Endothelial cell of umbilical vein (primary cell): ENCODE results near the gene AQP9. TPM values are rescaled to one million over a fixed set of nuclear protein-coding genes. Genes with fewer than 3 reads are reported as not detected.

Source experiments
- BruUV-seq: library from RNA; stranded (reverse); fragments of 400-500 nt; replicated peaks from 2 replicates; lab custom pipeline; 2021; lab: Mats Ljungman, UMichigan
- CTCF ChIA-PET: fragments of 300-600, 350-600 bp; sonication (Branson Sonifier 250); formaldehyde crosslinking; loops from one replicate; lab custom pipeline; 2021; ENCODE audit warnings: antibody characterized with exemption, inconsistent platforms; lab: Charles Lee
- POLR2A ChIA-PET: fragments of 300-600, 350-600 bp; sonication (Branson Sonifier 250); formaldehyde crosslinking; loops from one replicate; lab custom pipeline; 2021; ENCODE audit warnings: antibody characterized with exemption, inconsistent platforms; lab: Charles Lee
- DNase-seq: peaks from one replicate; pipeline ENCODE4 v3.0.0-alpha.2; 2011; ENCODE audit warnings: low read depth, low spot score
- FAIRE-seq: peaks from 2 replicates; lab custom pipeline; 2011; peaks lifted over from hg19 to GRCh38; lab: Jason Lieb, UNC
- H2AFZ ChIP-seq: 2 replicates; pipeline ENCODE4 v1.6.0; 2012; ENCODE audit warnings: low read depth, low read length, control low read depth, inconsistent platforms
- H3K27ac ChIP-seq: 2 replicates; pipeline ENCODE4 v1.5.1; 2011; ENCODE audit warnings: low read depth, mild to moderate bottlenecking, control low read depth, low read length, moderate library complexity; ENCODE audit not compliant: insufficient read depth
- H3K27me3 ChIP-seq, 2 experiments: 2 replicates each; pipeline versions ENCODE4 v1.6.0 to v1.6.1; 2011; ENCODE audit warnings: low read length in 2 of 2, mixed read lengths in 1 of 2; ENCODE audit not compliant: control insufficient read depth in 2 of 2, insufficient read depth in 2 of 2
- H3K36me3 ChIP-seq, 2 experiments: 2 replicates in 1 of 2; 3 replicates in 1 of 2; pipeline ENCODE4 v1.5.1; 2011; ENCODE audit warnings: low read length in 2 of 2, mild to moderate bottlenecking in 1 of 2, moderate library complexity in 1 of 2; ENCODE audit not compliant: control insufficient read depth in 2 of 2, insufficient read depth in 2 of 2; ENCODE audit errors: extremely low read depth in 1 of 2
- H3K4me1 ChIP-seq: 3 replicates; pipeline ENCODE4 v1.5.1; 2011; ENCODE audit warnings: mild to moderate bottlenecking, low read length; ENCODE audit not compliant: control insufficient read depth, insufficient read depth; ENCODE audit errors: extremely low read depth
- H3K4me2 ChIP-seq: 2 replicates; pipeline ENCODE4 v1.6.1; 2011; ENCODE audit warnings: low read length, control low read depth, mixed read lengths; ENCODE audit not compliant: insufficient read depth
- H3K4me3 ChIP-seq, 3 experiments: fragments of 200-600 bp in 1 of 3; sonication (generic), shearing (Covaris generic) in 1 of 3; replicated peaks in 1 of 3; 2 replicates each; pipeline ENCODE4 v1.5.1; 2011 to 2016; ENCODE audit warnings: control low read depth in 3 of 3, low read length in 3 of 3, mild to moderate bottlenecking in 2 of 3, inconsistent platforms in 1 of 3, low read depth in 1 of 3, moderate library complexity in 1 of 3; ENCODE audit not compliant: insufficient read depth in 1 of 3
- H3K79me2 ChIP-seq: 2 replicates; pipeline ENCODE4 v1.6.0; 2012; ENCODE audit warnings: low read length, inconsistent platforms; ENCODE audit not compliant: control insufficient read depth, insufficient read depth
- H3K9ac ChIP-seq: replicated peaks from 2 replicates; pipeline ENCODE3; 2011; ENCODE audit warnings: low read length, control low read depth; ENCODE audit not compliant: insufficient read depth; ENCODE audit errors: extremely low read depth
- H3K9me1 ChIP-seq: replicated peaks from 3 replicates; pipeline ENCODE4 v1.6.0; 2011; ENCODE audit warnings: mild to moderate bottlenecking, low read length; ENCODE audit not compliant: control insufficient read depth, insufficient read depth; ENCODE audit errors: extremely low read depth
- H3K9me3 ChIP-seq: replicated peaks from 2 replicates; pipeline ENCODE4 v1.5.1; 2012; ENCODE audit warnings: low read length, inconsistent platforms; ENCODE audit not compliant: control insufficient read depth, insufficient read depth
- H4K20me1 ChIP-seq: replicated peaks from 2 replicates; pipeline ENCODE3; 2011; ENCODE audit warnings: mild to moderate bottlenecking, low read length; ENCODE audit not compliant: control insufficient read depth, insufficient read depth; ENCODE audit errors: extremely low read depth
- CTCF ChIP-seq, 2 donors: IDR thresholded peaks; 1 replicate in 1 of 2; 2 replicates in 1 of 2; pipeline ENCODE4 v1.5.1; 2011; ENCODE audit warnings: low read length in 2 of 2, mild to moderate bottlenecking in 2 of 2, moderate library complexity in 2 of 2, control low read depth in 1 of 2, inconsistent platforms in 1 of 2, low read depth in 1 of 2; ENCODE audit not compliant: insufficient read depth in 1 of 2; ENCODE audit errors: extremely low read depth in 1 of 2
- EZH2 ChIP-seq: IDR thresholded peaks from 2 replicates; pipeline ENCODE4 v1.6.1; 2012; ENCODE audit warnings: borderline replicate concordance, low read depth, mild to moderate bottlenecking, moderate library complexity, low read length, inconsistent platforms; ENCODE audit not compliant: severe bottlenecking
- FOS ChIP-seq: IDR thresholded peaks from 2 replicates; pipeline ENCODE4 v1.6.1; 2011; ENCODE audit warnings: mild to moderate bottlenecking, low read length, moderate library complexity, borderline replicate concordance; ENCODE audit not compliant: insufficient read depth
- GATA2 ChIP-seq: IDR thresholded peaks from 2 replicates; pipeline ENCODE4 v1.7.0; 2011; ENCODE audit warnings: low read depth, mild to moderate bottlenecking, moderate library complexity, mixed read lengths, low read length; ENCODE audit not compliant: insufficient read length, insufficient read depth
- JUN ChIP-seq: IDR thresholded peaks from 2 replicates; pipeline ENCODE4 v1.6.1; 2011; ENCODE audit warnings: borderline replicate concordance, low read depth; ENCODE audit not compliant: insufficient read length, insufficient read depth
- MAX ChIP-seq: IDR thresholded peaks from 2 replicates; pipeline ENCODE4 v1.6.1; 2011; ENCODE audit not compliant: insufficient read depth, insufficient read length
- MYC ChIP-seq: IDR thresholded peaks from one replicate; pipeline ENCODE4 v1.6.1; 2011; ENCODE audit warnings: mild to moderate bottlenecking, low read depth, low read length
- POLR2A ChIP-seq: IDR thresholded peaks from 2 replicates; pipeline ENCODE4 v1.6.1; 2012; ENCODE audit warnings: low read depth, mild to moderate bottlenecking, control low read depth, low read length
- POLR2AphosphoS5 ChIP-seq: IDR thresholded peaks from 2 replicates; pipeline ENCODE4 v1.6.1; 2012; ENCODE audit warnings: low read depth, mild to moderate bottlenecking, control low read depth, low read length, moderate library complexity; ENCODE audit not compliant: insufficient read depth
- dilution Hi-C: fragments of 300-500 bp; cut with MboI; formaldehyde crosslinking; loops from one replicate; pipeline ENCODE4 v1.15.0; 2019; ENCODE audit warnings: low sequenced_read_pairs; ENCODE audit not compliant: extremely low pct_ligation_motif_present
- intact Hi-C: fragments of 100-400 bp; cut with micrococcal nuclease; formaldehyde crosslinking; loops from one replicate; pipeline ENCODE4 v1.10.0; 2022
- polyA plus RNA-seq, 4 experiments: library from polyadenylated mRNA; depleted of rRNA in 3 of 4; stranded (reverse) in 3 of 4; unstranded in 1 of 4; fragments of >200 nt; gene quantifications; 2 replicates each; pipeline versions ENCODE4 v1.2.1 to v1.2.3, GENCODE V29; 2011 to 2012; ENCODE audit warnings: missing spikeins in 1 of 4
- total RNA-seq: library from RNA; stranded (reverse); gene quantifications from 2 replicates; pipeline ENCODE4 v1.2.3, GENCODE V29; 2021

AQP9 gene
- total and polyA plus RNA-seq, 2 donors (not counting 3 experiments of a cell fraction or from before 2014, with no cell fraction given): not detected

GRCh38 chr15:58125333-58125732, 12.8 kb upstream of the AQP9 start:
- Histone ChIP-seq H3K79me2 (no peaks in the 10 kb centered on the region), H3K9me1 (no peaks in the 10 kb centered on the region), H4K20me1 (no peaks in the 10 kb centered on the region), H3K9me3 (no peaks in the 10 kb centered on the region), H3K27ac (no peak overlapping the region), H3K4me3 (no peak overlapping the region), H3K27me3 (no peaks in the 10 kb centered on the region), H3K4me1 (no peaks in the 10 kb centered on the region), H3K4me2 (no peak overlapping the region), H3K36me3 (no peaks in the 10 kb centered on the region), H3K9ac (no peak overlapping the region), H2AFZ (no peak overlapping the region)
- TF ChIP-seq JUN (no peak), POLR2AphosphoS5 (no peak), POLR2A (no peak), EZH2 (no peak), MYC (no peak), CTCF (IDR thresholded peaks at IDR 0.05; ENCODE audit: extremely low read depth in 1 of 2, insufficient read depth in 1 of 2, low read depth in 1 of 2, low read length in 2 of 2) (no peak), GATA2 (no peak), FOS (no peak), MAX (no peak)
- ChIA-PET POLR2A (no interaction called here), CTCF (no interaction called here)
- DNase-seq (no peak), FAIRE-seq (no peak)
- dilution Hi-C loops: no loop called here
- BruUV-seq: no TSS peak
- intact Hi-C loops: no loop called here
